Lung (tissue), 12 donors: Measurements from ENCODE around the gene DTX3. TPM values are rescaled to one million over a fixed set of nuclear protein-coding genes. Genes with fewer than 3 reads are reported as not detected.

Source experiments
- ATAC-seq: fragments of 200-7000 bp; cut with Tn5 transposase; one replicate; pipeline ENCODE4 v1.9.1; 2020; ENCODE audit warnings: moderate number of reproducible peaks; ENCODE audit not compliant: insufficient read depth, low FRiP score
- DNase-seq, 3 donors: peaks; one replicate each; pipeline ENCODE4 v3.0.0-alpha.2; 2013 to 2017
- H3K27ac ChIP-seq, 2 donors: one replicate each; pipeline ENCODE4 v1.5.1; 2013; ENCODE audit warnings: mild to moderate bottlenecking in 2 of 2, moderate library complexity in 2 of 2, control low read depth in 1 of 2, inconsistent platforms in 1 of 2, low read depth in 1 of 2, low read length in 1 of 2
- H3K27me3 ChIP-seq, 3 donors: one replicate each; pipeline ENCODE4 v1.5.1; 2013; ENCODE audit warnings: low read length in 2 of 3; ENCODE audit not compliant: control insufficient read depth in 3 of 3, insufficient read depth in 3 of 3
- H3K36me3 ChIP-seq, 4 donors: one replicate each; pipeline ENCODE4 v1.5.1; 2013; ENCODE audit warnings: low read length in 4 of 4, mild to moderate bottlenecking in 1 of 4, moderate library complexity in 1 of 4; ENCODE audit not compliant: control insufficient read depth in 4 of 4, insufficient read depth in 4 of 4
- H3K4me1 ChIP-seq, 5 donors: one replicate each; pipeline ENCODE4 v1.5.1; 2013; ENCODE audit warnings: low read length in 5 of 5, mild to moderate bottlenecking in 2 of 5, moderate library complexity in 1 of 5; ENCODE audit not compliant: control insufficient read depth in 5 of 5, insufficient read depth in 5 of 5
- H3K4me3 ChIP-seq: one replicate; pipeline ENCODE4 v1.5.1; 2013; ENCODE audit warnings: mild to moderate bottlenecking, control low read depth, moderate library complexity
- H3K9ac ChIP-seq, 2 donors: one replicate each; pipeline ENCODE4 v1.5.1; 2013; ENCODE audit warnings: low read length in 2 of 2, control low read depth in 1 of 2; ENCODE audit not compliant: insufficient read depth in 1 of 2
- H3K9me3 ChIP-seq, 4 donors: one replicate each; pipeline ENCODE4 v1.5.1; 2013; ENCODE audit warnings: low read length in 3 of 4, mild to moderate bottlenecking in 1 of 4, moderate library complexity in 1 of 4; ENCODE audit not compliant: control insufficient read depth in 4 of 4, insufficient read depth in 3 of 4
- WGBS, 2 donors: extraction: QIAGEN DNeasy Blood & Tissue Kit; methylation state at CpG; one replicate each; pipeline ENCODE4 v1.1.7; 2013; 5-methylcytosine and 5-hydroxymethylcytosine counted together
- polyA plus RNA-seq, 2 donors: library from polyadenylated mRNA; stranded (reverse); fragments of 200-250 nt; gene quantifications; one replicate each; pipeline ENCODE4 v1.2.1, GENCODE V29; 2013
- total RNA-seq, 2 donors: library from RNA; depleted of rRNA in 1 of 2; stranded (reverse); fragments of >200 nt in 1 of 2; gene quantifications; one replicate each; pipeline ENCODE4 v1.2.1, GENCODE V29; 2014 to 2021
- TF ChIP-seq, protein P1 (sequence below): IDR thresholded peaks from 2 replicates; pipeline ENCODE4 v1.5.1; 2012; ENCODE audit warnings: mild to moderate bottlenecking; ENCODE audit errors: control extremely low read depth, extremely low read depth
- donor health status: control.
- donor health status: control.
- donor health status: Bipolar disorder and iron deficiency.
- donor health status: healthy.
- donor health status: DM: yes; HTN: yes; CAD: no.

DTX3 gene
- total and polyA plus RNA-seq, 4 donors: 13.9 to 40.1 (median 24.9) TPM

DNA sequence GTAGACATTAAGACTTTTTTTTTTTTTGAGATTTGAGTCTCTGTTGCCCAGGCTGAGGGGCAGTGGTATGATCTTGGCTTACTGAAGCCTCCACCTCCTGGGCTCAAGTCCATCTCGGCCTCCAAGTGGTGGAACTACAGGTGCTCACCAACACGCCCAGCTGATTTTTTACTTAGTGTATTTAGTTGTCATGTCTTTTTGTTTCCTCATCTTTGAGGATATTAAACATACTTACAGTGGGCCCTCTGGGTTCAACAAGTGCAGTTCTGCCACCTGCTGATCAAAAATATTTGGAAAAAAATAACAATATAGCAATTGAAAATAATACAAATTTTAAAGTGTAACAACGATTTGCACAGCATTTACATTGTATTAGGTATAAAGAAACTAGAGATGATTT is 32.7 kb downstream of the DTX3 start:
- H3K27ac ChIP-seq: no peak overlapping the region
- 63 to 73% methylated on average over 3 of the region's 3 CpGs for WGBS, 2 donors
- no peaks in the 10 kb centered on the region for H3K36me3 ChIP-seq
- no peak for ATAC-seq
- no peak overlapping the region for H3K9ac ChIP-seq
- H3K4me3 ChIP-seq: no peak overlapping the region
- H3K27me3 ChIP-seq: peaks cover 0 to 30% (median 20%) of the 10 kb centered on the region in 3 donors
- H3K4me1 ChIP-seq: peaks cover 0 to 2% (median 0%) of the 10 kb centered on the region in 5 donors
- DNase-seq: no peak
- no peaks in the 10 kb centered on the region for H3K9me3 ChIP-seq
- TF ChIP-seq, protein P1, sequence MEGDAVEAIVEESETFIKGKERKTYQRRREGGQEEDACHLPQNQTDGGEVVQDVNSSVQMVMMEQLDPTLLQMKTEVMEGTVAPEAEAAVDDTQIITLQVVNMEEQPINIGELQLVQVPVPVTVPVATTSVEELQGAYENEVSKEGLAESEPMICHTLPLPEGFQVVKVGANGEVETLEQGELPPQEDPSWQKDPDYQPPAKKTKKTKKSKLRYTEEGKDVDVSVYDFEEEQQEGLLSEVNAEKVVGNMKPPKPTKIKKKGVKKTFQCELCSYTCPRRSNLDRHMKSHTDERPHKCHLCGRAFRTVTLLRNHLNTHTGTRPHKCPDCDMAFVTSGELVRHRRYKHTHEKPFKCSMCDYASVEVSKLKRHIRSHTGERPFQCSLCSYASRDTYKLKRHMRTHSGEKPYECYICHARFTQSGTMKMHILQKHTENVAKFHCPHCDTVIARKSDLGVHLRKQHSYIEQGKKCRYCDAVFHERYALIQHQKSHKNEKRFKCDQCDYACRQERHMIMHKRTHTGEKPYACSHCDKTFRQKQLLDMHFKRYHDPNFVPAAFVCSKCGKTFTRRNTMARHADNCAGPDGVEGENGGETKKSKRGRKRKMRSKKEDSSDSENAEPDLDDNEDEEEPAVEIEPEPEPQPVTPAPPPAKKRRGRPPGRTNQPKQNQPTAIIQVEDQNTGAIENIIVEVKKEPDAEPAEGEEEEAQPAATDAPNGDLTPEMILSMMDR: no peak

DNA sequence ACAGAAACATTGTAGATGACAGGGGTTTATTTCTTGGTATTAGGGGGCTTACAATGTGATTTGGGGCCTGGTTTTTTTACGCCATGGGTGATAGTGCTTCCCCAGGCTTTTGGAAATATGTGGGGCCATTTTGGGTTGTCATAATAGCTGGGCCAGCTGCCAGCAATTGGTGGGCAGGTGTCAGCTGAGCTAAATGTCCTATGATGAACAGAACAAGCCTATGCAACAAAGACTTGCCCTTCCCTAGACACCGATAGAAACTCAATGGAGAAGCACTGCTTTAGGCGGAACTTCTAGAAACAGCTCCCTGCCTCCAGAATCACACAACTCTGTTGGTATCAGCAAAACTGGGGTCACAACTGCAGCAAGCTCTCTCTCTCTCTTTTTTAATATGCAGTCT is 33.5 kb downstream of the DTX3 start:
- Histone ChIP-seq H3K4me3 (no peak overlapping the region), H3K27ac (no peak overlapping the region), H3K36me3 (no peaks in the 10 kb centered on the region), H3K4me1 (no peaks in the 10 kb centered on the region), H3K9ac (no peak overlapping the region), H3K9me3 (no peaks in the 10 kb centered on the region), H3K27me3 (peaks cover 0 to 28% (median 20%) of the 10 kb centered on the region in 3 donors)
- TF ChIP-seq, protein P1: no peak
- WGBS, 2 donors: 92 to 95% methylated on average over 3 of the region's 3 CpGs
- no peak for DNase-seq
- no peak for ATAC-seq

DNA sequence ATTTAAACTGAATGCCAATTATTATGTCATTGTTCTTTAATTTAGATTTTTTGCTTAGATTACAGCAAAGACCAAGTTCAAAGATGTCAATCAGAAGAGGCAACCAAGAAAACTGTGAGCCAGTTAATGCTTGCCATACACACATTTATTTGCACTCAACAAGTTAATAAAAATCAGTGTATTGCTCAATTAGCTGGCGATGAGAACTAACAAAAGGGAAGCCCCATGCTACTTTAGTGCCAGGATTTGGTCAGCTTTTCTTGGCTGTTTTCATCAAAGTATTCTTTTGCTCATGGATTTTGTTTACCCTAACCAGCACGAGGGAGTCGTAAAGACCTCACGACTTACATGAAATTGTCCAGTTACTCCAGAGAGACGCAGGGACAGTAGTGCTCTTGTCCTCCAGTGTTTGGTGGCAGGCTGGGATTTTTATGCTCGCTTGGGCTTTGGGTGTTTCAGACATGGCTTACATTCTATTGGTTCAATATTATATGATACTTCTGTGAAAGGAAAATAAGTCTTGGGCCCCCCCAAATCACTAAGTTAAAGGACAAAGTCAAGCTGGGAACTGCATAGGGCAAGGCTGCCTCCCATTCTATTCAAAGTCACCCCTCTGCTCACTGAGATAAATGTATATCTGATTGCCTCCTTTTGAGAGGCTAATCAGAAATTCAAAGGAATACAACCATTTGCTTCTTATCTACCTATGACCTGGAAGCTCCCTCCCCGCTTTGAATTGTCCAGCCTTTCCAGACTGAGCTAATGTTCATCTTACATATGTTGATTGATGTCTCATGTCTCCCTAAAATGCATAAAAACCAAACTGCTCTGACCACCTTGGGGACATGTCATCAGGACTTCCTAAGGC is 35.8 kb downstream of the DTX3 start:
- H3K27me3 ChIP-seq: peaks cover 0 to 16% (median 2%) of the 10 kb centered on the region in 3 donors
- no peaks in the 10 kb centered on the region for H3K4me1 ChIP-seq
- TF ChIP-seq, protein P1: no peak
- H3K4me3 ChIP-seq: no peak overlapping the region
- 64 to 67% methylated on average over 7 of the region's 7 CpGs for WGBS, 2 donors
- H3K36me3 ChIP-seq: no peaks in the 10 kb centered on the region
- H3K9ac ChIP-seq: no peak overlapping the region
- no peak overlapping the region for H3K27ac ChIP-seq
- DNase-seq: peak in 2 of 3 donors; percentile 55 to 69
- no peaks in the 10 kb centered on the region for H3K9me3 ChIP-seq
- ATAC-seq: no peak
